ENCODE data around the gene PET100.

- TF ChIP-seq, protein P1, sequence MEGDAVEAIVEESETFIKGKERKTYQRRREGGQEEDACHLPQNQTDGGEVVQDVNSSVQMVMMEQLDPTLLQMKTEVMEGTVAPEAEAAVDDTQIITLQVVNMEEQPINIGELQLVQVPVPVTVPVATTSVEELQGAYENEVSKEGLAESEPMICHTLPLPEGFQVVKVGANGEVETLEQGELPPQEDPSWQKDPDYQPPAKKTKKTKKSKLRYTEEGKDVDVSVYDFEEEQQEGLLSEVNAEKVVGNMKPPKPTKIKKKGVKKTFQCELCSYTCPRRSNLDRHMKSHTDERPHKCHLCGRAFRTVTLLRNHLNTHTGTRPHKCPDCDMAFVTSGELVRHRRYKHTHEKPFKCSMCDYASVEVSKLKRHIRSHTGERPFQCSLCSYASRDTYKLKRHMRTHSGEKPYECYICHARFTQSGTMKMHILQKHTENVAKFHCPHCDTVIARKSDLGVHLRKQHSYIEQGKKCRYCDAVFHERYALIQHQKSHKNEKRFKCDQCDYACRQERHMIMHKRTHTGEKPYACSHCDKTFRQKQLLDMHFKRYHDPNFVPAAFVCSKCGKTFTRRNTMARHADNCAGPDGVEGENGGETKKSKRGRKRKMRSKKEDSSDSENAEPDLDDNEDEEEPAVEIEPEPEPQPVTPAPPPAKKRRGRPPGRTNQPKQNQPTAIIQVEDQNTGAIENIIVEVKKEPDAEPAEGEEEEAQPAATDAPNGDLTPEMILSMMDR (conservative IDR thresholded peaks at IDR 0.05; ENCODE audit: low read depth, low read length), result peak; percentile 38; the same call in 1 of the 2 replicates
- TF ChIP-seq EZH2 (IDR thresholded peaks at IDR 0.05; ENCODE audit: low read length, unreplicated experiment), result no peak
Observed at GRCh38 chr19:7641290-7642276, 12.0 kb downstream of the PET100 start.

Measured in PC-3 (cell line).